ENCODE measurements around the gene SETD9.

- TF ChIP-seq CTCF (IDR thresholded peaks at IDR 0.05) (no peak), POLR2A (IDR thresholded peaks at IDR 0.05) (no peak)
Measured at GRCh38 chr5:56951126-56951945, 41.9 kb downstream of the SETD9 start.

Measured in Peyer's patch (tissue), 4 donors.